GM12878 (cell line): Measurements from ENCODE around the gene RNF32. TPM values are rescaled to one million over a fixed set of nuclear protein-coding genes. Genes with fewer than 3 reads are reported as not detected.

ENCODE experiments used
- ATAC-seq: fragments of 200-7000 bp; cut with Tn5 transposase; 3 replicates; pipeline ENCODE4 v1.9.1; 2020; ENCODE audit warnings: mild to moderate bottlenecking, moderate library complexity
- BruUV-seq: library from RNA; stranded (reverse); fragments of 400-500 nt; replicated peaks from 2 replicates; lab custom pipeline; 2021; lab: Mats Ljungman, UMichigan
- CTCF ChIA-PET: fragments of 300-600 bp; sonication (Branson Sonifier 250); formaldehyde crosslinking; extraction: SDS; loops from one replicate; lab custom pipeline; 2021; ENCODE audit warnings: inconsistent platforms; lab: Yijun Ruan, JAX
- POLR2A ChIA-PET: fragments of 350-600 bp; formaldehyde crosslinking; extraction: SDS; loops from one replicate; lab custom pipeline; 2021; ENCODE audit warnings: inconsistent platforms; lab: Charles Lee
- RAD21 ChIA-PET: fragments of 300-600 bp; sonication (Branson Sonifier 250); formaldehyde crosslinking; loops from one replicate; lab custom pipeline; 2023; ENCODE audit warnings: antibody characterized with exemption; ENCODE audit not compliant: unreplicated experiment; lab: Charles Lee
- SMC1A ChIA-PET: fragments of 300-600 bp; sonication (Branson Sonifier 250); formaldehyde crosslinking; loops from one replicate; lab custom pipeline; 2023; ENCODE audit not compliant: unreplicated experiment, uncharacterized antibody; lab: Charles Lee
- DNase-seq: peaks from one replicate; pipeline ENCODE4 v3.0.0-alpha.2; 2011; ENCODE audit warnings: low read depth, low spot score
- FAIRE-seq: peaks from 3 replicates; lab custom pipeline; 2011; peaks lifted over from hg19 to GRCh38; lab: Jason Lieb, UNC
- H2AFZ ChIP-seq: 2 replicates; pipeline ENCODE4 v1.6.0; 2011; ENCODE audit warnings: low read depth, low read length, control low read depth; ENCODE audit not compliant: control insufficient read depth
- H3K27ac ChIP-seq: 2 replicates; pipeline ENCODE4 v1.5.1; 2011; ENCODE audit warnings: control low read depth; ENCODE audit not compliant: control insufficient read depth, insufficient read depth
- H3K27me3 ChIP-seq, 2 experiments: replicated peaks in 1 of 2; 2 replicates each; pipeline versions ENCODE4 v1.6.0 to v1.6.1; 2011; ENCODE audit warnings: low read length in 1 of 2; ENCODE audit not compliant: control insufficient read depth in 2 of 2, insufficient read depth in 2 of 2
- H3K36me3 ChIP-seq, 2 experiments: 2 replicates each; pipeline ENCODE4 v1.5.1; 2011; ENCODE audit warnings: low read length in 1 of 2; ENCODE audit not compliant: control insufficient read depth in 2 of 2, insufficient read depth in 2 of 2
- H3K4me1 ChIP-seq: 2 replicates; pipeline ENCODE4 v1.6.1; 2011; ENCODE audit warnings: mild to moderate bottlenecking, low read length, moderate library complexity, mixed read lengths; ENCODE audit not compliant: control insufficient read depth, insufficient read depth
- H3K4me2 ChIP-seq: 2 replicates; pipeline ENCODE4 v1.6.0; 2011; ENCODE audit warnings: control low read depth; ENCODE audit not compliant: control insufficient read depth, insufficient read depth
- H3K4me3 ChIP-seq: fragments of 200-600 bp; sonication (generic); 2 replicates; pipeline ENCODE4 v1.5.1; 2016
- H3K79me2 ChIP-seq: 2 replicates; pipeline ENCODE4 v1.6.0; 2011; ENCODE audit warnings: low read length; ENCODE audit not compliant: control insufficient read depth, insufficient read depth
- H3K9ac ChIP-seq: 2 replicates; pipeline ENCODE4 v1.8.0; 2011; ENCODE audit warnings: low read length, control low read depth, mixed read lengths; ENCODE audit not compliant: control insufficient read depth, insufficient read depth
- H3K9me3 ChIP-seq: replicated peaks from 3 replicates; pipeline ENCODE4 v1.5.1; 2011; ENCODE audit warnings: mild to moderate bottlenecking, low read length; ENCODE audit not compliant: control insufficient read depth, insufficient read depth
- H4K20me1 ChIP-seq: 2 replicates; pipeline ENCODE4 v1.6.0; 2011; ENCODE audit not compliant: control insufficient read depth, insufficient read depth
- BMI1 ChIP-seq: fragments of 450-650 bp; IDR thresholded peaks from 2 replicates; pipeline ENCODE4 v1.6.1; 2016; ENCODE audit warnings: mild to moderate bottlenecking, moderate library complexity, borderline replicate concordance
- CHD2 ChIP-seq: IDR thresholded peaks from 2 replicates; pipeline ENCODE4 v1.6.1; 2011; ENCODE audit warnings: low read depth, low read length, improper control_type of control experiment, borderline replicate concordance
- CHD4 ChIP-seq: fragments of 200-600 bp; sonication (generic); IDR thresholded peaks from 2 replicates; pipeline ENCODE4 v1.6.1; 2016; ENCODE audit warnings: mild to moderate bottlenecking
- CREM ChIP-seq: IDR thresholded peaks from 2 replicates; pipeline ENCODE4 v1.6.1; 2014; ENCODE audit warnings: antibody characterized with exemption, low read depth
- HDAC2 ChIP-seq: fragments of 200-600 bp; sonication (generic); IDR thresholded peaks from 2 replicates; pipeline ENCODE4 v1.6.1; 2017
- RCOR1 ChIP-seq: conservative IDR thresholded peaks from 2 replicates; pipeline ENCODE4 v1.6.1; 2012; ENCODE audit warnings: low read depth, low read length, improper control_type of control experiment
- SMARCA5 ChIP-seq: fragments of 450-650 bp; IDR thresholded peaks from 2 replicates; pipeline ENCODE4 v1.6.1; 2017; ENCODE audit warnings: mild to moderate bottlenecking
- SREBF2 ChIP-seq: IDR thresholded peaks from 2 replicates; pipeline ENCODE4 v1.6.1; 2012; ENCODE audit warnings: mild to moderate bottlenecking, low read length
- WGBS: methylation state at CpG from one replicate; pipeline ENCODE4 v1.1.6; 2016; ENCODE audit warnings: low lambda C conversion rate; ENCODE audit not compliant: insufficient replicate concordance, insufficient coverage; ENCODE audit errors: missing lambda C conversion rate; 5-methylcytosine and 5-hydroxymethylcytosine counted together
- in situ Hi-C: fragments of 300-500 bp; cut with MboI; formaldehyde crosslinking; loops from 9 replicates; pipeline ENCODE4 v1.14.3; 2018; ENCODE audit warnings: mixed read lengths
- intact Hi-C: fragments of 100-400 bp; cut with micrococcal nuclease; formaldehyde crosslinking; loops from one replicate; pipeline ENCODE4 v1.14.2; 2022; ENCODE audit not compliant: unreplicated experiment
- polyA plus RNA-seq, 11 experiments: library from polyadenylated mRNA; depleted of rRNA in 4 of 11; unstranded in 6 of 11; stranded (reverse) in 5 of 11; fragments of >200 nt; fragmentation: Nextera tagmentation in 4 of 11; fragmentation: Illumina TruSeq in 1 of 11; extraction: Ambion mirVana in 4 of 11; extraction: Trizol in 1 of 11; gene quantifications; 1 replicate in 1 of 11; 2 replicates in 10 of 11; pipeline versions ENCODE4 v1.2.1 to v1.2.3, GENCODE V29; 2011 to 2016; ENCODE audit warnings: inconsistent platforms in 2 of 11, missing spikeins in 2 of 11, low read depth in 1 of 11
- total RNA-seq, 4 experiments: library from RNA; depleted of rRNA in 3 of 4; stranded (reverse); fragments of >200 nt in 3 of 4; fragmentation: Illumina TruSeq in 1 of 4; extraction: Trizol in 1 of 4; gene quantifications; 2 replicates each; pipeline versions ENCODE4 v1.2.1 to v1.2.3, GENCODE V29; 2013 to 2021
- TF ChIP-seq, protein P1 (sequence below): IDR thresholded peaks from 2 replicates; pipeline ENCODE4 v1.6.1; 2011; ENCODE audit warnings: low read depth, mild to moderate bottlenecking, low read length, moderate library complexity, borderline replicate concordance; ENCODE audit errors: extremely low read depth
- TF ChIP-seq, protein P2 (sequence below): fragments of 450-650 bp; IDR thresholded peaks from 2 replicates; pipeline ENCODE4 v1.6.1; 2017; ENCODE audit warnings: low read depth, mild to moderate bottlenecking, moderate library complexity
- TF ChIP-seq, protein P3 (sequence below): fragments of 450-650 bp; formaldehyde crosslinking; IDR thresholded peaks from 2 replicates; pipeline ENCODE4 v1.4.0; 2022; ENCODE audit warnings: mild to moderate bottlenecking, moderate library complexity
- TF ChIP-seq, protein P4 (sequence below): fragments of 150-350 bp; IDR thresholded peaks from 2 replicates; pipeline ENCODE4 v1.6.1; 2016; ENCODE audit warnings: low read depth, low read length

Gene RNF32
- total and polyA plus RNA-seq, 10 of the 15 experiments (the other 5 are each of a cell fraction or from before 2014, with no cell fraction given), result 2.5 to 7.2 (median 3.7) TPM

DNA sequence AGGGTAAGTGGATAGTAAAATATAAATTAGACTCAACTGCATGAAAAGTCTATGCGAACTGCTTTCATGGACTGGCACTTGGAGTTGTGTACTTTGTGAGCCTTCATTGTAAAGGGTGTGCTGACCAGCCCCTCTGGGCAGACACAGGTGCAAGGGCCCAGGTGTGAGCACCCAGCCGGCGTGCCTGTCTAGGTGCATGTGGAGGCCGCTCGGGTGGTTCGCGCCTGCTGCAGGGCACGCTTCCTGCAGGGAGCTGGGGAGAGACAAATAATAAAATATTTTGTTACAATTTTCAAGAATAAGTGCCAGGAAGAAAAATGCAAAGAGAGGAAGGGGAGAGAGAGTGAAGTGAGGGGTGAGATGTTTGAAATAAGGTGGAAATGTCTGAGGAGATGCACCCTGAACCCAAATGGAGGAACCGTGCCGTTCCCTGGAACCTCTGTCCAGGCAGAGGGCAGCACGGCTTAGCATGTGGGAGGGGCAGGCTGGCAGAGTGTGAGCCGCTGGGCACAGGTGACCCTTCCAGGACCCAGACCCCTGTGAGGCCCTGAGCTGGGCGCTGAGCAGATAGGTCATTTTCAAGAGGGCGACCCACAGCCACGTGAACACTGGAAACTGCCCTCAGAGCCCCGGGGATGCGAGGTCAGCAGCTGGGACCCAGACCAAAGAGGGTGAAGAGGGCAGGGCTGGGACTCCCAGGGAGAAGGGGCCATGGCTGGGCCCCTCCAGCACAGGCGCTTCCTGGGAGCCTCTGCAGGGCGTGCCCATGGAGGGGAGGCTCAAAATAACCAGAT, 28.7 kb downstream of the RNF32 start:
- ATAC-seq (no peak), DNase-seq (no peak), FAIRE-seq (no peak)
- Histone ChIP-seq H3K27ac (no peak overlapping the region), H3K9me3 (no peaks in the 10 kb centered on the region), H3K4me1 (no peaks in the 10 kb centered on the region), H3K27me3 (no peaks in the 10 kb centered on the region), H3K79me2 (no peaks in the 10 kb centered on the region), H3K36me3 (peaks cover 0 to 3% of the 10 kb centered on the region in 2 experiments; a peak in 2 of 4 replicates), H3K4me2 (no peak overlapping the region), H4K20me1 (no peaks in the 10 kb centered on the region), H3K4me3 (no peak overlapping the region), H2AFZ (no peak overlapping the region), H3K9ac (no peak overlapping the region)
- ChIA-PET SMC1A (no interaction called here), RAD21 (no interaction called here), CTCF (interaction anchor here (2.7 kb wide), 1 partner anchor 28 kb away, joined by 5 read pairs; the partner anchor contains the start of gene RNF32), POLR2A (no interaction called here)
- intact Hi-C loops, result no loop called here
- 96% methylated on average over 18 of the region's 19 CpGs for WGBS
- in situ Hi-C loops, result no loop called here
- BruUV-seq, result no TSS peak
- TF ChIP-seq SREBF2 (no peak), RCOR1 (no peak), HDAC2 (no peak), CHD4 (no peak), BMI1 (no peak), CREM (no peak), CHD2 (no peak), SMARCA5 (no peak)
- TF ChIP-seq, protein P1, sequence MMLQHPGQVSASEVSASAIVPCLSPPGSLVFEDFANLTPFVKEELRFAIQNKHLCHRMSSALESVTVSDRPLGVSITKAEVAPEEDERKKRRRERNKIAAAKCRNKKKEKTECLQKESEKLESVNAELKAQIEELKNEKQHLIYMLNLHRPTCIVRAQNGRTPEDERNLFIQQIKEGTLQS, result no peak
- TF ChIP-seq, protein P2, sequence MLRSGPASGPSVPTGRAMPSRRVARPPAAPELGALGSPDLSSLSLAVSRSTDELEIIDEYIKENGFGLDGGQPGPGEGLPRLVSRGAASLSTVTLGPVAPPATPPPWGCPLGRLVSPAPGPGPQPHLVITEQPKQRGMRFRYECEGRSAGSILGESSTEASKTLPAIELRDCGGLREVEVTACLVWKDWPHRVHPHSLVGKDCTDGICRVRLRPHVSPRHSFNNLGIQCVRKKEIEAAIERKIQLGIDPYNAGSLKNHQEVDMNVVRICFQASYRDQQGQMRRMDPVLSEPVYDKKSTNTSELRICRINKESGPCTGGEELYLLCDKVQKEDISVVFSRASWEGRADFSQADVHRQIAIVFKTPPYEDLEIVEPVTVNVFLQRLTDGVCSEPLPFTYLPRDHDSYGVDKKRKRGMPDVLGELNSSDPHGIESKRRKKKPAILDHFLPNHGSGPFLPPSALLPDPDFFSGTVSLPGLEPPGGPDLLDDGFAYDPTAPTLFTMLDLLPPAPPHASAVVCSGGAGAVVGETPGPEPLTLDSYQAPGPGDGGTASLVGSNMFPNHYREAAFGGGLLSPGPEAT, result no peak
- TF ChIP-seq, protein P3, sequence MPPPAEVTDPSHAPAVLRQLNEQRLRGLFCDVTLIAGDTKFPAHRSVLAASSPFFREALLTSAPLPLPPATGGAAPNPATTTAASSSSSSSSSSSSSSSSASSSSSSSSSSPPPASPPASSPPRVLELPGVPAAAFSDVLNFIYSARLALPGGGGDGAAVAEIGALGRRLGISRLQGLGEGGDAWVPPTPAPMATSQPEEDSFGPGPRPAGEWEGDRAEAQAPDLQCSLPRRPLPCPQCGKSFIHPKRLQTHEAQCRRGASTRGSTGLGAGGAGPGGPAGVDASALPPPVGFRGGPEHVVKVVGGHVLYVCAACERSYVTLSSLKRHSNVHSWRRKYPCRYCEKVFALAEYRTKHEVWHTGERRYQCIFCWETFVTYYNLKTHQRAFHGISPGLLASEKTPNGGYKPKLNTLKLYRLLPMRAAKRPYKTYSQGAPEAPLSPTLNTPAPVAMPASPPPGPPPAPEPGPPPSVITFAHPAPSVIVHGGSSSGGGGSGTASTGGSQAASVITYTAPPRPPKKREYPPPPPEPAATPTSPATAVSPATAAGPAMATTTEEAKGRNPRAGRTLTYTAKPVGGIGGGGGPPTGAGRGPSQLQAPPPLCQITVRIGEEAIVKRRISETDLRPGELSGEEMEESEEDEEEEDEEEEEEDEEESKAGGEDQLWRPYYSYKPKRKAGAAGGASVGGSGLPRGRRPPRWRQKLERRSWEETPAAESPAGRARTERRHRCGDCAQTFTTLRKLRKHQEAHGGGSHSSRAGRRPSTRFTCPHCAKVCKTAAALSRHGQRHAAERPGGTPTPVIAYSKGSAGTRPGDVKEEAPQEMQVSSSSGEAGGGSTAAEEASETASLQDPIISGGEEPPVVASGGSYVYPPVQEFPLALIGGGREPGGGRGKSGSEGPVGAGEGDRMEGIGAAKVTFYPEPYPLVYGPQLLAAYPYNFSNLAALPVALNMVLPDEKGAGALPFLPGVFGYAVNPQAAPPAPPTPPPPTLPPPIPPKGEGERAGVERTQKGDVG, result no peak
- TF ChIP-seq, protein P4, sequence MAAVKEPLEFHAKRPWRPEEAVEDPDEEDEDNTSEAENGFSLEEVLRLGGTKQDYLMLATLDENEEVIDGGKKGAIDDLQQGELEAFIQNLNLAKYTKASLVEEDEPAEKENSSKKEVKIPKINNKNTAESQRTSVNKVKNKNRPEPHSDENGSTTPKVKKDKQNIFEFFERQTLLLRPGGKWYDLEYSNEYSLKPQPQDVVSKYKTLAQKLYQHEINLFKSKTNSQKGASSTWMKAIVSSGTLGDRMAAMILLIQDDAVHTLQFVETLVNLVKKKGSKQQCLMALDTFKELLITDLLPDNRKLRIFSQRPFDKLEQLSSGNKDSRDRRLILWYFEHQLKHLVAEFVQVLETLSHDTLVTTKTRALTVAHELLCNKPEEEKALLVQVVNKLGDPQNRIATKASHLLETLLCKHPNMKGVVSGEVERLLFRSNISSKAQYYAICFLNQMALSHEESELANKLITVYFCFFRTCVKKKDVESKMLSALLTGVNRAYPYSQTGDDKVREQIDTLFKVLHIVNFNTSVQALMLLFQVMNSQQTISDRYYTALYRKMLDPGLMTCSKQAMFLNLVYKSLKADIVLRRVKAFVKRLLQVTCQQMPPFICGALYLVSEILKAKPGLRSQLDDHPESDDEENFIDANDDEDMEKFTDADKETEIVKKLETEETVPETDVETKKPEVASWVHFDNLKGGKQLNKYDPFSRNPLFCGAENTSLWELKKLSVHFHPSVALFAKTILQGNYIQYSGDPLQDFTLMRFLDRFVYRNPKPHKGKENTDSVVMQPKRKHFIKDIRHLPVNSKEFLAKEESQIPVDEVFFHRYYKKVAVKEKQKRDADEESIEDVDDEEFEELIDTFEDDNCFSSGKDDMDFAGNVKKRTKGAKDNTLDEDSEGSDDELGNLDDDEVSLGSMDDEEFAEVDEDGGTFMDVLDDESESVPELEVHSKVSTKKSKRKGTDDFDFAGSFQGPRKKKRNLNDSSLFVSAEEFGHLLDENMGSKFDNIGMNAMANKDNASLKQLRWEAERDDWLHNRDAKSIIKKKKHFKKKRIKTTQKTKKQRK, result no peak
